ENCODE data around the gene FREM1. TPM values are rescaled to one million over a fixed set of nuclear protein-coding genes. Genes with fewer than 3 reads are reported as not detected.

The FREM1 gene
- total RNA-seq, 1 experiment from 2014 or later: 0.17 TPM

DNA sequence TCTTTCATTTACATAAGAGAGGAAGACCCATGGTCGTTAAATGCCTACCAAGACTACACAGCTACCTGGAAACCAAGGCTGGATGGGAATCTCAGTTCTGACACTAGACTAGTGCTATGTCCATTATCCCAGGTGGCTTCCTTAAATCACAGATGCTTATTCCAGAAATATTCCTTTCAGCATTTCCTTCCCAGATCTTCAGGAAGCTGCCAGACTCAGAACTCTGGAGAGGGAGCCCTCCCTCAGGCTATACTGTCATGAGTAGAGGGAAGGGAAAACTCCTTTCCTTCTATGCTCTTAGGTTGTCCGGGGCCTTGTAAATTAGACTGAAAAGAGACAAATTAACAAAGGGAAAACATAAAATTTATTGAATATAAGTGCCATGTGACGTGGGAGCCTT is 20.8 kb downstream of the FREM1 start:
- no peaks in the 10 kb centered on the region for H4K20me1 ChIP-seq (ENCODE audit: insufficient read depth)
- no peaks in the 10 kb centered on the region for H3K27me3 ChIP-seq (ENCODE audit: insufficient read depth, low read depth)
- no peak overlapping the region for H3K4me2 ChIP-seq
- BruUV-seq (replicated peaks): no TSS peak
- no peak overlapping the region for H3K4me3 ChIP-seq
- no peak overlapping the region for H3K27ac ChIP-seq
- H3K9me3 ChIP-seq (ENCODE audit: insufficient read depth, low read depth): no peaks in the 10 kb centered on the region
- CTCF ChIA-PET: no interaction called here
- no peaks in the 10 kb centered on the region for H3K79me2 ChIP-seq (ENCODE audit: low read depth)
- peaks cover 10% of the 10 kb centered on the region for H3K4me1 ChIP-seq (replicated peaks; ENCODE audit: insufficient read depth)
- H2AFZ ChIP-seq: no peak overlapping the region
- POLR2A ChIA-PET (ENCODE audit: unreplicated experiment): no interaction called here
- intact Hi-C loops (cut with micrococcal nuclease; ENCODE audit: unreplicated experiment): no loop called here
- H3K9me2 ChIP-seq (ENCODE audit: insufficient read depth): no peaks in the 10 kb centered on the region
- no peaks in the 10 kb centered on the region for H3K36me3 ChIP-seq (ENCODE audit: low read depth)
- no peaks in the 10 kb centered on the region for H3F3A ChIP-seq (ENCODE audit: insufficient read depth, low read depth)
- TF ChIP-seq, protein P1, sequence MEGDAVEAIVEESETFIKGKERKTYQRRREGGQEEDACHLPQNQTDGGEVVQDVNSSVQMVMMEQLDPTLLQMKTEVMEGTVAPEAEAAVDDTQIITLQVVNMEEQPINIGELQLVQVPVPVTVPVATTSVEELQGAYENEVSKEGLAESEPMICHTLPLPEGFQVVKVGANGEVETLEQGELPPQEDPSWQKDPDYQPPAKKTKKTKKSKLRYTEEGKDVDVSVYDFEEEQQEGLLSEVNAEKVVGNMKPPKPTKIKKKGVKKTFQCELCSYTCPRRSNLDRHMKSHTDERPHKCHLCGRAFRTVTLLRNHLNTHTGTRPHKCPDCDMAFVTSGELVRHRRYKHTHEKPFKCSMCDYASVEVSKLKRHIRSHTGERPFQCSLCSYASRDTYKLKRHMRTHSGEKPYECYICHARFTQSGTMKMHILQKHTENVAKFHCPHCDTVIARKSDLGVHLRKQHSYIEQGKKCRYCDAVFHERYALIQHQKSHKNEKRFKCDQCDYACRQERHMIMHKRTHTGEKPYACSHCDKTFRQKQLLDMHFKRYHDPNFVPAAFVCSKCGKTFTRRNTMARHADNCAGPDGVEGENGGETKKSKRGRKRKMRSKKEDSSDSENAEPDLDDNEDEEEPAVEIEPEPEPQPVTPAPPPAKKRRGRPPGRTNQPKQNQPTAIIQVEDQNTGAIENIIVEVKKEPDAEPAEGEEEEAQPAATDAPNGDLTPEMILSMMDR (conservative IDR thresholded peaks at IDR 0.05): no peak
- TF ChIP-seq EZH2 (IDR thresholded peaks at IDR 0.05; ENCODE audit: low read depth): no peak
- no peak for DNase-seq

DNA sequence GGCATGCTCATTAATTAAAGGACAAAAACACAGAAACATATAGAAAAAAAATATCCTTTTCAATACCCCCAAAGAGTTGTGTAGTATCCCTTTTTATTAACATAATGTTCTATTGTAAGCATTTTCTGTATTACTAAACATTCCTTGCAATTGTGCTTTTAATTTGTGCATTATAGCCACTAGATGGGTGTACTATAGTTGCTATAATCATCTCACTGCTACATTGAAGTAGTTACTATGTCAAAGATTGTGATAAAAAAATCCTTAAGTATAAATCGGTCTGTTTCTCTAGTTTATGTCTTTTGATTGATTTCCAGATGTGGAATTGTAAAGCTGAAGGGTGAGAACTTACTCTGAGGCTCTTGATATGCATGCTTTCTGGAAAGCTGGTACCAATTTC is 21.4 kb downstream of the FREM1 start:
- POLR2A ChIA-PET (ENCODE audit: unreplicated experiment): no interaction called here
- no TSS peak for BruUV-seq (replicated peaks)

DNA sequence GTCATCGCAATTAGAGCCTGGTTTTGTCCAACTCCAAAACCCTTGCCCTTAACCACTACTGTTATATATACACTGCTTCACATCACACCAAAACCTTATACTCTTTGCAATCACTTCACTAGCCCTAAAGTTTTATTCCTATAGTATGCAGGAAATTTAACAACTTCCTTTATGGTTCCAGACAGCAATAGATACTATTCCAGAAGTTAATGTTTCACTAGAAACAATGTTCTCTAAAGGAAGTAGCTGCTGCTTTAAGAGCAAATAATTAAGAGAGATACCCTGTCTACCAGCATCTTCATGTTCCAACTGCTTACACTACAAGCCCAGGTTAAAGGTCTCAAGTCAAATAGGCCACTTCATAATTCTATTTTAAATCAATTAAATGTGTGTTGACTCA is 22.0 kb downstream of the FREM1 start:
- intact Hi-C loops (cut with micrococcal nuclease; ENCODE audit: unreplicated experiment): no loop called here
- TF ChIP-seq EZH2 (IDR thresholded peaks at IDR 0.05; ENCODE audit: low read depth): no peak
- TF ChIP-seq, protein P1 (conservative IDR thresholded peaks at IDR 0.05): no peak
- Histone ChIP-seq H3K9me2 (ENCODE audit: insufficient read depth) (no peaks in the 10 kb centered on the region), H3K4me3 (no peak overlapping the region), H2AFZ (no peak overlapping the region), H4K20me1 (ENCODE audit: insufficient read depth) (no peaks in the 10 kb centered on the region), H3K79me2 (ENCODE audit: low read depth) (no peaks in the 10 kb centered on the region), H3K36me3 (ENCODE audit: low read depth) (no peaks in the 10 kb centered on the region), H3K27me3 (ENCODE audit: insufficient read depth, low read depth) (no peaks in the 10 kb centered on the region), H3K4me1 (replicated peaks; ENCODE audit: insufficient read depth) (peaks cover 10% of the 10 kb centered on the region), H3K9me3 (ENCODE audit: insufficient read depth, low read depth) (no peaks in the 10 kb centered on the region), H3K27ac (no peak overlapping the region), H3K4me2 (no peak overlapping the region), H3F3A (ENCODE audit: insufficient read depth, low read depth) (no peaks in the 10 kb centered on the region)
- no TSS peak for BruUV-seq (replicated peaks)
- DNase-seq: no peak
- ChIA-PET CTCF (no interaction called here), POLR2A (ENCODE audit: unreplicated experiment) (no interaction called here)

More for the DNA sequence above, 21.4 kb downstream of the FREM1 start:
- Histone ChIP-seq H3F3A (ENCODE audit: insufficient read depth, low read depth) (no peaks in the 10 kb centered on the region), H3K79me2 (ENCODE audit: low read depth) (no peaks in the 10 kb centered on the region), H3K4me2 (no peak overlapping the region), H3K27ac (no peak overlapping the region), H4K20me1 (ENCODE audit: insufficient read depth) (no peaks in the 10 kb centered on the region), H3K27me3 (ENCODE audit: insufficient read depth, low read depth) (no peaks in the 10 kb centered on the region), H3K4me1 (replicated peaks; ENCODE audit: insufficient read depth) (peaks cover 10% of the 10 kb centered on the region), H3K9me2 (ENCODE audit: insufficient read depth) (no peaks in the 10 kb centered on the region), H3K9me3 (ENCODE audit: insufficient read depth, low read depth) (no peaks in the 10 kb centered on the region), H3K36me3 (ENCODE audit: low read depth) (no peaks in the 10 kb centered on the region), H3K4me3 (no peak overlapping the region), H2AFZ (no peak overlapping the region)
- no peak for TF ChIP-seq EZH2 (IDR thresholded peaks at IDR 0.05; ENCODE audit: low read depth)
- TF ChIP-seq, protein P1 (conservative IDR thresholded peaks at IDR 0.05): no peak
- intact Hi-C loops (cut with micrococcal nuclease; ENCODE audit: unreplicated experiment): no loop called here
- no peak for DNase-seq
- CTCF ChIA-PET: no interaction called here
